SK-N-SH treated with all-trans-retinoic acid at 6 μM for 48 hours (cell line): ENCODE data around the gene UQCRC1.

Experiments used
- ATAC-seq: fragments of 200-7000 bp; cut with Tn5 transposase; 3 replicates; pipeline ENCODE4 v1.9.1; 2020; ENCODE audit warnings: mild to moderate bottlenecking, moderate library complexity
- ARNTL ChIP-seq: fragments of 450-650 bp; formaldehyde crosslinking; IDR thresholded peaks from 2 replicates; pipeline ENCODE4 v1.5.0; 2020; ENCODE audit warnings: low read depth, mild to moderate bottlenecking, moderate library complexity, borderline replicate concordance
- BACH2 ChIP-seq: fragments of 250-450 bp; sonication (Bioruptor Pico); IDR thresholded peaks from 2 replicates; pipeline ENCODE4 v1.9.0; 2021; ENCODE audit warnings: mild to moderate bottlenecking, borderline replicate concordance
- CREB5 ChIP-seq: fragments of 250-450 bp; sonication (Bioruptor Pico); IDR thresholded peaks from 2 replicates; pipeline ENCODE4 v1.5.1; 2020; ENCODE audit warnings: low read depth, mild to moderate bottlenecking, moderate library complexity
- CSDC2 ChIP-seq: fragments of 250-450 bp; sonication (Bioruptor Pico); IDR thresholded peaks from 2 replicates; pipeline ENCODE4 v1.5.0; 2020; ENCODE audit warnings: mild to moderate bottlenecking, moderate library complexity
- CSRNP3 ChIP-seq: fragments of 250-450 bp; sonication (Bioruptor Pico); IDR thresholded peaks from 2 replicates; pipeline ENCODE4 v1.5.1; 2021; ENCODE audit warnings: mild to moderate bottlenecking, moderate library complexity
- ESRRG ChIP-seq: fragments of 250-450 bp; sonication (Bioruptor Pico); IDR thresholded peaks from 2 replicates; pipeline ENCODE4 v1.6.1; 2021; ENCODE audit warnings: mild to moderate bottlenecking
- GLIS3 ChIP-seq: fragments of 250-450 bp; sonication (Bioruptor Pico); IDR thresholded peaks from 2 replicates; pipeline ENCODE4 v1.5.0; 2020; ENCODE audit warnings: mild to moderate bottlenecking, moderate library complexity
- ISL1 ChIP-seq: fragments of 250-450 bp; sonication (Bioruptor Pico); IDR thresholded peaks from 2 replicates; pipeline ENCODE4 v2.1.2; 2022; ENCODE audit warnings: mild to moderate bottlenecking, moderate library complexity
- OSR1 ChIP-seq: fragments of 250-450 bp; sonication (Bioruptor Pico); IDR thresholded peaks from 2 replicates; pipeline ENCODE4 v1.8.0; 2022; ENCODE audit warnings: moderate library complexity, mild to moderate bottlenecking, inconsistent platforms
- PATZ1 ChIP-seq: fragments of 250-450 bp; sonication (Bioruptor Pico); IDR thresholded peaks from 2 replicates; pipeline ENCODE4 v1.8.0; 2020; ENCODE audit warnings: mild to moderate bottlenecking, moderate library complexity, borderline replicate concordance
- POU6F1 ChIP-seq: fragments of 250-450 bp; sonication (Bioruptor Pico); IDR thresholded peaks from 2 replicates; pipeline ENCODE4 v1.8.0; 2021; ENCODE audit warnings: low read depth, mild to moderate bottlenecking, moderate library complexity, borderline replicate concordance
- SNAI2 ChIP-seq: fragments of 250-450 bp; sonication (Bioruptor Pico); IDR thresholded peaks from 2 replicates; pipeline ENCODE4 v1.5.0; 2020; ENCODE audit warnings: mild to moderate bottlenecking, moderate library complexity
- TCF4 ChIP-seq: fragments of 250-450 bp; sonication (Bioruptor Pico); IDR thresholded peaks from 2 replicates; pipeline ENCODE4 v1.8.0; 2021; ENCODE audit warnings: mild to moderate bottlenecking, moderate library complexity, borderline replicate concordance
- TOX ChIP-seq: fragments of 250-450 bp; sonication (Bioruptor Pico); IDR thresholded peaks from 2 replicates; pipeline ENCODE4 v1.8.0; 2021; ENCODE audit warnings: mild to moderate bottlenecking, moderate library complexity, borderline replicate concordance
- TSHZ2 ChIP-seq: fragments of 250-450 bp; sonication (Bioruptor Pico); IDR thresholded peaks from 2 replicates; pipeline ENCODE4 v1.5.0; 2020; ENCODE audit warnings: mild to moderate bottlenecking, moderate library complexity
- ZC3H10 ChIP-seq: fragments of 250-450 bp; sonication (Bioruptor Pico); IDR thresholded peaks from 2 replicates; pipeline ENCODE4 v1.5.1; 2021; ENCODE audit warnings: mild to moderate bottlenecking, moderate library complexity
- ZFP3 ChIP-seq: fragments of 250-450 bp; sonication (Bioruptor Pico); IDR thresholded peaks from 2 replicates; pipeline ENCODE4 v1.5.0; 2020; ENCODE audit warnings: mild to moderate bottlenecking, moderate library complexity
- ZFP30 ChIP-seq: fragments of 450-650 bp; formaldehyde crosslinking; IDR thresholded peaks from 2 replicates; pipeline ENCODE4 v1.5.0; 2022; ENCODE audit warnings: mild to moderate bottlenecking, moderate library complexity
- ZNF565 ChIP-seq: fragments of 450-650 bp; formaldehyde crosslinking; conservative IDR thresholded peaks from 2 replicates; pipeline ENCODE4 v1.5.0; 2020; ENCODE audit warnings: low read depth, mild to moderate bottlenecking, moderate library complexity
- ZNF70 ChIP-seq: fragments of 450-650 bp; formaldehyde crosslinking; IDR thresholded peaks from 2 replicates; pipeline ENCODE4 v1.5.0; 2020; ENCODE audit warnings: mild to moderate bottlenecking, moderate library complexity

The UQCRC1 gene

GRCh38 chr3:48576647-48577046, 32.8 kb downstream of the UQCRC1 start:
- ATAC-seq = no peak
- TF ChIP-seq CSDC2 (CRISPR knock-in tag) (no peak), TOX (no peak), GLIS3 (CRISPR knock-in tag) (no peak), CSRNP3 (no peak), TCF4 (CRISPR knock-in tag) (no peak), ZC3H10 (CRISPR knock-in tag) (no peak), SNAI2 (CRISPR knock-in tag) (no peak), ARNTL (no peak)

GRCh38 chr3:48575366-48575765, 34.1 kb downstream of the UQCRC1 start:
- no peak for ATAC-seq
- TF ChIP-seq POU6F1 = no peak
- TF ChIP-seq ESRRG (CRISPR knock-in tag) = no peak
- no peak for TF ChIP-seq BACH2 (CRISPR knock-in tag)
- no peak for TF ChIP-seq OSR1
- no peak for TF ChIP-seq ARNTL
- no peak for TF ChIP-seq CREB5

GRCh38 chr3:48573973-48574585, 35.4 kb downstream of the UQCRC1 start:
- no peak for ATAC-seq
- TF ChIP-seq BACH2 (CRISPR knock-in tag) (no peak), ZFP3 (CRISPR knock-in tag) (no peak), CSRNP3 (no peak), ISL1 (CRISPR knock-in tag) (no peak)
- TF ChIP-seq, all 23 proteins: peak for 0

GRCh38 chr3:48572517-48572916, 36.9 kb downstream of the UQCRC1 start:
- TF ChIP-seq ARNTL = no peak
- TF ChIP-seq ZNF70 = no peak
- TF ChIP-seq ZFP30 (CRISPR knock-in tag) = no peak
- TF ChIP-seq PATZ1 (CRISPR knock-in tag) = no peak
- TF ChIP-seq SNAI2 (CRISPR knock-in tag) = no peak
- no peak for TF ChIP-seq ZNF565
- no peak for TF ChIP-seq TOX
- TF ChIP-seq TSHZ2 = no peak
- no peak for TF ChIP-seq CSRNP3
- no peak for TF ChIP-seq GLIS3 (CRISPR knock-in tag)
- TF ChIP-seq ESRRG (CRISPR knock-in tag) = no peak
- TF ChIP-seq ZC3H10 (CRISPR knock-in tag) = no peak
- no peak for TF ChIP-seq BACH2 (CRISPR knock-in tag)
- TF ChIP-seq TCF4 (CRISPR knock-in tag) = no peak
- TF ChIP-seq OSR1 = no peak
- no peak for TF ChIP-seq CSDC2 (CRISPR knock-in tag)
- no peak for TF ChIP-seq CREB5
- TF ChIP-seq, all 23 proteins: peak for 0
- no peak for ATAC-seq
